ENCODE results near the gene LKAAEAR1.

- TF ChIP-seq ZNF423 (CRISPR knock-in tag; IDR thresholded peaks at IDR 0.05), result peak; percentile 83
- peak; percentile 58 for TF ChIP-seq CTCF (IDR thresholded peaks at IDR 0.05)
- no peak; the same call in 1 of the 2 replicates for TF ChIP-seq SMAD3 (CRISPR knock-in tag; IDR thresholded peaks at IDR 0.05; ENCODE audit: borderline replicate concordance)
These were observed 45.5 kb downstream of the LKAAEAR1 start for GRCh38 chr20:64038565-64039292.

Data from WTC11 (cell line).